GM23338 (cell line): ENCODE measurements around the gene FGF1.

ENCODE experiments used
- CREB1 ChIP-seq: fragments of 250-450 bp; sonication (Bioruptor Pico); IDR thresholded peaks from 2 replicates; pipeline ENCODE4 v1.5.0; 2020; ENCODE audit warnings: low read depth, mild to moderate bottlenecking, moderate library complexity
- CTCF ChIP-seq, 2 experiments: fragments of 200-600 bp in 1 of 2; sonication (generic) in 1 of 2; conservative IDR thresholded peaks; 2 replicates each; pipeline versions ENCODE4 v1.5.1 to v1.6.1; 2016 to 2017; ENCODE audit warnings: antibody characterized with exemption in 2 of 2, low read depth in 2 of 2, mild to moderate bottlenecking in 2 of 2, moderate library complexity in 1 of 2
- EZH2 ChIP-seq: fragments of 200-600 bp; sonication (generic); IDR thresholded peaks from one replicate; pipeline ENCODE4 v1.8.0; 2017; ENCODE audit warnings: antibody characterized with exemption, mild to moderate bottlenecking, low read depth; ENCODE audit not compliant: unreplicated experiment
- EZH2phosphoT487 ChIP-seq: fragments of 200-600 bp; sonication (generic); IDR thresholded peaks from one replicate; pipeline ENCODE4 v1.8.1; 2018; ENCODE audit warnings: antibody characterized with exemption; ENCODE audit not compliant: unreplicated experiment
- JUNB ChIP-seq: IDR thresholded peaks from one replicate; pipeline ENCODE4 v1.6.1; 2016; ENCODE audit warnings: antibody characterized with exemption; ENCODE audit not compliant: unreplicated experiment
- NANOG ChIP-seq: IDR thresholded peaks from 2 replicates; pipeline ENCODE4 v1.6.1; 2016; ENCODE audit warnings: antibody characterized with exemption, borderline replicate concordance
- POLR2AphosphoS5 ChIP-seq: IDR thresholded peaks from 2 replicates; pipeline ENCODE4 v1.6.1; 2016; ENCODE audit warnings: antibody characterized with exemption, low read depth
- REST ChIP-seq: IDR thresholded peaks from one replicate; pipeline ENCODE4 v1.6.1; 2018; ENCODE audit warnings: antibody characterized with exemption; ENCODE audit not compliant: unreplicated experiment
- STAT1 ChIP-seq: IDR thresholded peaks from one replicate; pipeline ENCODE4 v1.6.1; 2016; ENCODE audit warnings: antibody characterized with exemption; ENCODE audit not compliant: unreplicated experiment
- ZNF114 ChIP-seq: fragments of 250-450 bp; sonication (Bioruptor Pico); IDR thresholded peaks from 2 replicates; pipeline ENCODE4 v1.5.0; 2020; ENCODE audit warnings: mild to moderate bottlenecking, moderate library complexity
- ZNF462 ChIP-seq: fragments of 250-450 bp; sonication (Bioruptor Pico); IDR thresholded peaks from 2 replicates; pipeline ENCODE4 v1.5.0; 2020; ENCODE audit warnings: mild to moderate bottlenecking, moderate library complexity
- TF ChIP-seq, protein P1 (sequence below): IDR thresholded peaks from 2 replicates; pipeline ENCODE4 v1.6.1; 2016; ENCODE audit warnings: antibody characterized with exemption

DNA sequence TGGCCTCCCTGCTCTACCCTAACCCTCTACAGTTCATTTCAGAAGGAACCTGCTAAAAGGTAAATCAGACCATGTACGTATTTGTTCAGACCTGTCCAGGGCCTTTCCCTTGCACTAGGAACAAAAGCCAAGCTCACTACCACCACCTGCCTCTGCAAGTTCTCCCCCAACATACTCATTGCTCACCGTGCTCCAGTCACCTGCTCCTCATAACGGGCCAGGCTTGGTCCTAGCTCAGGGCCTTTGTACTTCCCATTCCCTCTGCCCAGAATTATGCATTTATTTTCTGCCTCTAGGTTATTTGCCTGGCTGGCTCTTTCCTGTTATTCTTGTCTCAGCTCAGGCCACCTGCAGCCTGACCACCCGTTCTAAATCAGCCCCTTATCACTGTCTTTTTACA lies 4.8 kb upstream of the FGF1 start:
- TF ChIP-seq CTCF (conservative IDR thresholded peaks at IDR 0.05; ENCODE audit: low read depth in 2 of 2), result no peak; a peak in 1 of 4 replicates
- no peak for TF ChIP-seq REST
- TF ChIP-seq EZH2, result no peak
- TF ChIP-seq CREB1 (CRISPR knock-in tag), result no peak
- TF ChIP-seq POLR2AphosphoS5, result no peak
- TF ChIP-seq, protein P1, sequence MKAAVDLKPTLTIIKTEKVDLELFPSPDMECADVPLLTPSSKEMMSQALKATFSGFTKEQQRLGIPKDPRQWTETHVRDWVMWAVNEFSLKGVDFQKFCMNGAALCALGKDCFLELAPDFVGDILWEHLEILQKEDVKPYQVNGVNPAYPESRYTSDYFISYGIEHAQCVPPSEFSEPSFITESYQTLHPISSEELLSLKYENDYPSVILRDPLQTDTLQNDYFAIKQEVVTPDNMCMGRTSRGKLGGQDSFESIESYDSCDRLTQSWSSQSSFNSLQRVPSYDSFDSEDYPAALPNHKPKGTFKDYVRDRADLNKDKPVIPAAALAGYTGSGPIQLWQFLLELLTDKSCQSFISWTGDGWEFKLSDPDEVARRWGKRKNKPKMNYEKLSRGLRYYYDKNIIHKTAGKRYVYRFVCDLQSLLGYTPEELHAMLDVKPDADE, result no peak
- TF ChIP-seq STAT1, result no peak
- no peak for TF ChIP-seq NANOG
- TF ChIP-seq EZH2phosphoT487, result no peak
- TF ChIP-seq ZNF462 (CRISPR knock-in tag), result no peak
- TF ChIP-seq ZNF114 (CRISPR knock-in tag), result no peak
- no peak for TF ChIP-seq JUNB
